C4-2B (cell line): ENCODE data around the gene PMPCA.
"Not testable (repeated sequence)": the region's sequence is repeated elsewhere in the genome, so short reads cannot be mapped to it uniquely, and the experiment has no call there.

Source experiments
- H3K27ac ChIP-seq: fragments of 450-650 bp; 2 replicates; pipeline ENCODE4 v1.5.1; 2017
- ZFX ChIP-seq: fragments of 450-650 bp; IDR thresholded peaks from 2 replicates; pipeline ENCODE4 v1.6.1; 2017
- TF ChIP-seq, protein P1 (sequence below): fragments of 450-650 bp; conservative IDR thresholded peaks from 2 replicates; pipeline ENCODE4 v1.5.1; 2017; ENCODE audit warnings: mild to moderate bottlenecking

Gene PMPCA

DNA sequence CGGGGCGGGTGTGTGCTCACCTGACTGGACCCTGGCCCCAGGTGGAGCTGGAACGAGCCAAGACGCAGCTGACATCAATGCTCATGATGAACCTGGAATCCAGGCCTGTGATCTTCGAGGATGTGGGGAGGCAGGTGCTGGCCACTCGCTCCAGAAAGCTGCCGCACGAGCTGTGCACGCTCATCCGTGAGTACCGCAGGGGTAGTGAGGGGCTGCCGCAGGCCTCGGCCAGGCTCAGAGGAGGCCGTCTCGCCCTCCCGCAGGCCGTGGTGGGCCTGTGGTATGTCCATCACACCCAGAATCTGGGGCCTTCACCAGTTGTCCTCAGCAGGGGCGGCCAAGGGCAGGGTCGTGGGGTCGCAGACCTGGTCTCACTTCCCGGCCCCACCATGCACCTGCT is 11.3 kb downstream of the PMPCA start:
- no peak overlapping the region; the same call in 1 of the 2 replicates for H3K27ac ChIP-seq
- TF ChIP-seq ZFX, result no peak
- TF ChIP-seq, protein P1, sequence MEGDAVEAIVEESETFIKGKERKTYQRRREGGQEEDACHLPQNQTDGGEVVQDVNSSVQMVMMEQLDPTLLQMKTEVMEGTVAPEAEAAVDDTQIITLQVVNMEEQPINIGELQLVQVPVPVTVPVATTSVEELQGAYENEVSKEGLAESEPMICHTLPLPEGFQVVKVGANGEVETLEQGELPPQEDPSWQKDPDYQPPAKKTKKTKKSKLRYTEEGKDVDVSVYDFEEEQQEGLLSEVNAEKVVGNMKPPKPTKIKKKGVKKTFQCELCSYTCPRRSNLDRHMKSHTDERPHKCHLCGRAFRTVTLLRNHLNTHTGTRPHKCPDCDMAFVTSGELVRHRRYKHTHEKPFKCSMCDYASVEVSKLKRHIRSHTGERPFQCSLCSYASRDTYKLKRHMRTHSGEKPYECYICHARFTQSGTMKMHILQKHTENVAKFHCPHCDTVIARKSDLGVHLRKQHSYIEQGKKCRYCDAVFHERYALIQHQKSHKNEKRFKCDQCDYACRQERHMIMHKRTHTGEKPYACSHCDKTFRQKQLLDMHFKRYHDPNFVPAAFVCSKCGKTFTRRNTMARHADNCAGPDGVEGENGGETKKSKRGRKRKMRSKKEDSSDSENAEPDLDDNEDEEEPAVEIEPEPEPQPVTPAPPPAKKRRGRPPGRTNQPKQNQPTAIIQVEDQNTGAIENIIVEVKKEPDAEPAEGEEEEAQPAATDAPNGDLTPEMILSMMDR, result no peak

DNA sequence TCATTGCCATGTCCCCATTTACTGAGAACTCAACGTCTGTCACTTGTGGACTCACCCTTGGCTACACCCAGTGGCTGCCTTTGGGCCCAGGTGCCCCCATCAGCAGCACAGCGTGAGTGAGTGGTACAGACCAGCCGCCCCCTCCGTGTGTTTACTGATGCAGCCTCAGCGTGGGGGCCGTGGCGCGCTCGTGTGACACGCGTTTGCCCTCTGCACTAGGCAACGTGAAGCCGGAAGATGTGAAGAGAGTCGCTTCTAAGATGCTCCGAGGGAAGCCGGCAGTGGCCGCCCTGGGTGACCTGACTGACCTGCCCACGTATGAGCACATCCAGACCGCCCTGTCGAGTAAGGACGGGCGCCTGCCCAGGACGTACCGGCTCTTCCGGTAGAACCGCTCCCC is 12.4 kb downstream of the PMPCA start:
- TF ChIP-seq, protein P1, result no peak
- TF ChIP-seq ZFX, result no peak
- peak overlapping the region; percentile 53 for H3K27ac ChIP-seq

DNA sequence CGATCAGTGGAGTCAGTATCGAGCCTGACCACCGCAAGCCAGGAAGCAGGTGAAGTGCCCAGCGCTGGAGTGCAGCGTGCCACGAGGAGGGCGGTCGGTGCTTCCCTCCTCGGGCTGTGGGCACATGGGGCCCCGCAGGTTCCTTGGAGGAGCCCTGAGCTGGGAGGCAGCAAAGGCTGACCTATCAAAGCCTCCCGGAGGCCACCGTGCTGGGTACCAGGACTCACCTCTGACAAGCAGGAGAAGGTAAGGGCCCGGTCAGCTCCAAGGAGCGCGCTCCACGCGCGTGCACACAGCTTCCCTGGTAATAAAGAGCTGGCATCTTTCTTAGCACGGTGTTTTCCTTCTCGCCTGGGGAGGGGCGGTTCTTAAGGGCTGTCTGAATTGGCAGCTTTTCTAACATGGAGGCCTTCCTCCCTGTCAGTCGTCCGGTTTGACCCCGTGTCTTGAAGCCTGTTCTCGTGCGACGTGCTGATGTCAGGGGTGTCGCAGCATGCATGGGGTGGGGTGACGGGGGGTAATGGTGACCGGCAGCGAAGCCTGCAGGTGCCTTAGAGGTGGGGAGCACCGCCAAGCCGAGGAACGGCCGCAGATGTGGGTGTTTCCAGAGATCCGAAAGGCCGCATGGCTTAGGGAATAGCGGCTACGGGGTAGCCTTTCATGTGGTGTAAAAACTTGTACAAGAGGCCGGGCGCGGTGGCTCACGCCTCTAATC is 13.1 kb downstream of the PMPCA start:
- peak overlapping the region; percentile 53 for H3K27ac ChIP-seq
- TF ChIP-seq, protein P1, result no peak
- no peak for TF ChIP-seq ZFX

DNA sequence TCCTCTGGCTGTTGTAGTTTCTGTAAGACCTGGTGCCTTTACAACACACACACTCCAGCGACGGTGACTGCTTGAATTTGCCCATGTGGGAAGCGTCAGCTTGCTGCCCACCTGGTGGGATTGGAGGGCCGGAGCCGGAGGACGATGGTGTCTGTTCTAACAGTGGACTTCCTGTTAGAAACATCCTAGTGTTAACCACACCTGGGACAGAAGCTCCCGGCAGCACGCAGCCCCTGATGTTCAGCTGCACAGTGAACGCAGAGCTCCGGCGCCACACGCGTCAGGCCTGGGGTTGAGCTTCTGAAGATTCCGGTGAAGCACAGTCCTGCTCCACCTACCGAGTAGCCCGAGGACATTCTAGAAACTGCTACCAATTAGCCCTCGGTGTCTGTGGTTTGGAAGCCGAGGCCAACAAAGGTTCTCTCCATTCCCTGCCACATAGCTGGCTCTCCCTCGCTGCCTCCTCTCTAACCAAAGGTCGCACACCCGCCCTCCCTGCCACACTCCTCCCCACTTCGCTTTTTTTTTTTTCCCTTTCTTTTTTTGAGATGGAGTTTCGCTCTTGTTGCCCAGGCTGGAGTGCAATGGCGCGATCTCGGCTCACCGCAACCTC is 14.4 kb downstream of the PMPCA start:
- TF ChIP-seq, protein P1, result no peak
- TF ChIP-seq ZFX, result no peak

DNA sequence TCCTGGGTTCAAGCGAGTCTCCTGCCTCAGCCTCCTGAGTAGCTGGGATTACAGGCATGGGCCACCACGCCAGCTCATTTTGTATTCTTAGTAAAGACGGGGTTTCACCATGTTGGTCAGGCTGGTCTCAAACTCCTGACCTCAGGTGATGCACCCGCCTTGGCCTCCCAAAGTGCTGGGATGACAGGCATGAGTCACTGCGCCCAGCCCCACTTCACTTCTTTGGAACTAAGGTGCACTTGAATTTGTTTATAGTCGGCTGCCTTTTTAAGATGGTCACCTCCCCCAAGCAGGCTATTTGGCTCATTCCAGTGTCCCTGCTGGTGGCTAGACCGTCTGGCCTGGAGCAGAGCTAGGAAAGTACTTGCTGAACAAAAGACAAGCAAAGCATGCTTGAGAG is 14.9 kb downstream of the PMPCA start:
- H3K27ac ChIP-seq, result not testable (repeated sequence)

More for the DNA sequence above, 14.4 kb downstream of the PMPCA start:
- H3K27ac ChIP-seq, result no peak overlapping the region

DNA sequence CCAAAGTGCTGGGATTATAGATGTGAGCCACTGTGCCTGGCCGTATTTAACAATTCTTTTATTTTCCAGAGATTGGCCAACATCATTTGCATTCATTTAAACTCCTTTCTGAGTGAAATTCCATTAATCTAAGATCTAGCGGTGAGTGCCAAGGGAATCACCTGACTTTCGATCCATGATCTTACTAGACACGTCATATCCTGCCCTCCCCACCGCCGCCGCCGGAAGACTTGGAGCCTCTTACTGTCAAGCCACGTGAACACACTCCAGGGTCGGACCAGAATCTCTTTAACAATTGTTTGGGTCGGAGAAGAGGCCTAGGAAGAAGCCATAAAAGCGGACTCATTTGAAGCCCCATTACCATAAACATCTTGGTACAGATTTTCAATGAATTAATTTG is 16.3 kb downstream of the PMPCA start:
- H3K27ac ChIP-seq, result no peak overlapping the region
- TF ChIP-seq ZFX, result no peak
- TF ChIP-seq, protein P1, result no peak

DNA sequence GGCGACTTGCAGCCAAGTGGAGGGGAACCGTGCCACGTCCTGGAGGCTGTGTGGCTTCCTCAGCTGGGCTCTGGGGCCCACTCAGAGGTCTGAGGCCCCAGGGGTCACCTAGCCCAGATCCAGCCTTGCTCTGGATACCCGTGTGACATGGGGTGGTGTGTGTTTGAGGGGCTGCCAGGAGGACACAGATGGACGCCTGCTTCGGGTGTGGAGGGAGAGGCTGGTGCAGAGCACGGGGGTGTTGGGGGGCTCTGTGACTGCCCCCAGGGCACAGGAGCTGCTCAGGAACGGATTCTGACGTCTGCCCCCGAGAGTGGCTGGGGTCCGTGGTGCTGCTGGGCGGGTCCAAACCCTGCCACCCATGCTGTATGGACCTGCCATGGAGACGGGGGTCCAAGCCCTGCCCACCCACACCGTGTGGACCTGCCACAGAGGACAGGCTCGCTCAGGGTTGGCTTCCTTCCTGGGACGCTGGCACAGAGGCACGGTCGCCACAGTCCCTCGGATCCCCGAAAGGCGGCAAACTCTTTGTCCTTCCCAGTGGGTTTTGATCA is 18.7 kb downstream of the PMPCA start:
- no peak for TF ChIP-seq ZFX
- TF ChIP-seq, protein P1, result no peak
- H3K27ac ChIP-seq, result no peak overlapping the region
